Measurements from ENCODE around the gene ZNF138. TPM values are rescaled to one million over a fixed set of nuclear protein-coding genes. Genes with fewer than 3 reads are reported as not detected.

ZNF138 gene
- total RNA-seq, 1 experiment from 2014 or later: 25.6 TPM

DNA sequence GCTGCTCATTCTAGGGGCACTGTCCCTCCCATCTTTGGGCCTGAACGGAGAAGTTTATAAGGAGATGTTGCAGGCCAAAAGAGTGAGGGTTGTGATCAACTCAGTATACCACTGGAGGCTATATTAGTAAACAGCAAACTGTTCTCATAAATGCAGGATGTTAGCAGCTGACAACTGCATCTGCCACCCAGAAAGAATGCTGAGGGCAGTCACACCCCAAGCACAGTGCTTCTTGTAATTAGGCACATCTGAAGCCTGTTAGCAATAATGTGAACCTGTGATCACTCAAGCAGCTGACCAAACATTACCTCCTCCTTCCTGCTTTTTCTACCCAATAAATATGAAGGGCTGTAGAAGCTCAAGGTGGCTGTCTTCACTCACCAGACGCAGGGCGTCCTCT lies 38.4 kb upstream of the ZNF138 start:
- no peaks in the 10 kb centered on the region for H4K20me1 ChIP-seq (ENCODE audit: control insufficient read depth, insufficient read depth, insufficient read length)
- peaks cover 62% of the 10 kb centered on the region for H3K9me3 ChIP-seq (ENCODE audit: control insufficient read depth, low read depth, low read length)
- H3K4me1 ChIP-seq (ENCODE audit: insufficient read depth, low read length): no peaks in the 10 kb centered on the region
- no peak overlapping the region for H2BK12ac ChIP-seq (ENCODE audit: insufficient read length, low read depth, low read length)
- H3K23me2 ChIP-seq (ENCODE audit: insufficient read length, low read depth, low read length, poor library complexity, severe bottlenecking): no peaks in the 10 kb centered on the region
- no peak overlapping the region for H3K4ac ChIP-seq (ENCODE audit: low read depth, low read length)
- H2AK5ac ChIP-seq (ENCODE audit: insufficient read length, low read length): no peak overlapping the region
- no peak overlapping the region for H2BK20ac ChIP-seq (ENCODE audit: low read depth, low read length, poor library complexity, severe bottlenecking)
- H4K8ac ChIP-seq (replicated peaks; ENCODE audit: insufficient read length, low read depth, low read length): no peak overlapping the region
- no peaks in the 10 kb centered on the region for H3K27me3 ChIP-seq (ENCODE audit: insufficient read depth, low read length)
- H2BK15ac ChIP-seq (ENCODE audit: low read depth, low read length): no peak overlapping the region
- H3K27me3 Mint-ChIP-seq (ENCODE audit: low read depth): no peaks in the 10 kb centered on the region; the same call in none of the 2 replicates
- H3K79me1 ChIP-seq (ENCODE audit: insufficient read depth, low read depth, low read length, poor library complexity, severe bottlenecking): no peaks in the 10 kb centered on the region
- H3K36me3 Mint-ChIP-seq (ENCODE audit: insufficient read depth in 1 of 3, low read depth in 3 of 3): peaks cover 0 to 14% (median 9%) of the 10 kb centered on the region in 3 experiments; a peak in 6 of 7 replicates
- WGBS (ENCODE audit: extremely low coverage, insufficient read length, low lambda C conversion rate): no CpG with 5 or more reads among the region's 3 CpGs
- H3K79me2 ChIP-seq (ENCODE audit: insufficient read depth, low read length): no peaks in the 10 kb centered on the region
- H3K18ac ChIP-seq (ENCODE audit: insufficient read length, low read depth, low read length): no peak overlapping the region
- no peak overlapping the region for H2BK5ac ChIP-seq (ENCODE audit: insufficient read length, low read length)
- no peak overlapping the region for H3K27ac Mint-ChIP-seq
- no peak overlapping the region for H3K4me3 Mint-ChIP-seq
- no peak overlapping the region for H4K5ac ChIP-seq (ENCODE audit: insufficient read length, low read depth, low read length)
- DNase-seq: no peak
- H3K27ac ChIP-seq (ENCODE audit: insufficient read length, low read depth, low read length): no peak overlapping the region
- H3K56ac ChIP-seq (ENCODE audit: insufficient read length, low read depth, low read length): no peak overlapping the region
- H2AFZ ChIP-seq (ENCODE audit: low read length): no peak overlapping the region
- H3K14ac ChIP-seq (ENCODE audit: insufficient read depth, low read length): no peak overlapping the region
- H3K9ac ChIP-seq (ENCODE audit: extremely low read depth, insufficient read length, low read length): no peak overlapping the region
- H3K4me1 Mint-ChIP-seq: no peaks in the 10 kb centered on the region
- H3K4me2 ChIP-seq (ENCODE audit: insufficient read depth, insufficient read length, low read length): no peak overlapping the region
- no peak overlapping the region for H3T11ph ChIP-seq (ENCODE audit: low read length)
- H2BK120ac ChIP-seq (ENCODE audit: low read depth, low read length, poor library complexity, severe bottlenecking): no peak overlapping the region
- H4K91ac ChIP-seq (ENCODE audit: insufficient read length, low read depth, low read length): no peak overlapping the region
- no peak overlapping the region for H3K23ac ChIP-seq (ENCODE audit: insufficient read length, low read depth, low read length)
- TF ChIP-seq, protein P1, sequence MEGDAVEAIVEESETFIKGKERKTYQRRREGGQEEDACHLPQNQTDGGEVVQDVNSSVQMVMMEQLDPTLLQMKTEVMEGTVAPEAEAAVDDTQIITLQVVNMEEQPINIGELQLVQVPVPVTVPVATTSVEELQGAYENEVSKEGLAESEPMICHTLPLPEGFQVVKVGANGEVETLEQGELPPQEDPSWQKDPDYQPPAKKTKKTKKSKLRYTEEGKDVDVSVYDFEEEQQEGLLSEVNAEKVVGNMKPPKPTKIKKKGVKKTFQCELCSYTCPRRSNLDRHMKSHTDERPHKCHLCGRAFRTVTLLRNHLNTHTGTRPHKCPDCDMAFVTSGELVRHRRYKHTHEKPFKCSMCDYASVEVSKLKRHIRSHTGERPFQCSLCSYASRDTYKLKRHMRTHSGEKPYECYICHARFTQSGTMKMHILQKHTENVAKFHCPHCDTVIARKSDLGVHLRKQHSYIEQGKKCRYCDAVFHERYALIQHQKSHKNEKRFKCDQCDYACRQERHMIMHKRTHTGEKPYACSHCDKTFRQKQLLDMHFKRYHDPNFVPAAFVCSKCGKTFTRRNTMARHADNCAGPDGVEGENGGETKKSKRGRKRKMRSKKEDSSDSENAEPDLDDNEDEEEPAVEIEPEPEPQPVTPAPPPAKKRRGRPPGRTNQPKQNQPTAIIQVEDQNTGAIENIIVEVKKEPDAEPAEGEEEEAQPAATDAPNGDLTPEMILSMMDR (conservative IDR thresholded peaks at IDR 0.05): no peak
- H3K9me3 Mint-ChIP-seq: peaks cover 46 to 48% of the 10 kb centered on the region in 2 experiments

All from H9 (cell line).